GM12865 (cell line): Measurements from ENCODE around the gene CLIC6.

Experiments used
- DNase-seq: peaks from one replicate; pipeline ENCODE4 v3.0.0; 2010; ENCODE audit warnings: low read depth
- H3K4me3 ChIP-seq: 2 replicates; pipeline ENCODE4 v1.5.1; 2011; ENCODE audit warnings: mild to moderate bottlenecking, low read depth, low read length, control low read depth
- CTCF ChIP-seq: IDR thresholded peaks from 2 replicates; pipeline ENCODE4 v1.5.1; 2011; ENCODE audit warnings: low read length, control low read depth, low read depth, inconsistent platforms; ENCODE audit not compliant: insufficient read depth; ENCODE audit errors: missing control alignments

The CLIC6 gene

GRCh38 chr21:34740198-34740597 lies 71.4 kb downstream of the CLIC6 start:
- no peak for DNase-seq
- TF ChIP-seq CTCF = no peak
- H3K4me3 ChIP-seq = no peak overlapping the region

- no peak for DNase-seq
- no peak for TF ChIP-seq CTCF
- H3K4me3 ChIP-seq = no peak overlapping the region
Measured at GRCh38 chr21:34743285-34743684, 74.5 kb downstream of the CLIC6 start.

GRCh38 chr21:34743831-34744230 lies 75.0 kb downstream of the CLIC6 start:
- no peak for DNase-seq
- no peak overlapping the region for H3K4me3 ChIP-seq
- no peak for TF ChIP-seq CTCF

- H3K4me3 ChIP-seq = no peak overlapping the region
- TF ChIP-seq CTCF = no peak
- no peak for DNase-seq
Measured at GRCh38 chr21:34744801-34745200, 76.0 kb downstream of the CLIC6 start.

GRCh38 chr21:34745557-34746255 lies 76.9 kb downstream of the CLIC6 start:
- peak; percentile 82 for TF ChIP-seq CTCF
- H3K4me3 ChIP-seq = peak overlapping the region; percentile 33
- DNase-seq = peak; percentile 88

GRCh38 chr21:34748862-34749261 lies 80.1 kb downstream of the CLIC6 start:
- H3K4me3 ChIP-seq = no peak overlapping the region

More at GRCh38 chr21:34748862-34749261, 80.1 kb downstream of the CLIC6 start:
- no peak for DNase-seq
- TF ChIP-seq CTCF = no peak
